Measurements from ENCODE around the gene SLC6A3. TPM values are rescaled to one million over a fixed set of nuclear protein-coding genes. Genes with fewer than 3 reads are reported as not detected.
A peak's percentile ranks its signal among the peaks of the same experiment; 100 is the strongest.

The SLC6A3 gene
- total and polyA plus RNA-seq, 9 of the 15 experiments (the other 6 are each of a cell fraction or from before 2014, with no cell fraction given) = not detected

DNA sequence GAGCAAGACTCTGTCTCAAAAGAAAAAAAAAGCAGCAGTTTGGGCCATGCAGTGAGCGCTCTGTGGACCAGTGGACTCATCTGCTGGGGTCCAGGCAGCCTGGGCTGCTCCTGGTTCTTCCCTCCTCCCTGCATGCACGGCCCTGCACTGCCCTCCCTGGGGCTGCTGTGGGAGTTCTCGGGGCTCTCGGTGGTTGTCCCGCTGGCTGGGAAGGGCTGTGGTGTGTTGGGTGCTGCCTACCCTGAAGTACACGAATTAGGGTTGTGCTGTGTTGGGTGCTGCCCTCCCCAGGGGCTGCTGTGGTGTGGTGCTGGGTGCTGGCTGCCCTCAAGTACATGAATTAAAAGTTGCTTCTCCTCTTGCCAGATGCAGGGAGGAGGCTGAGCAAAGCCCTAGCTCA lies 82.1 kb downstream of the SLC6A3 start:
- intact Hi-C loops (cut with micrococcal nuclease) = no loop called here
- FAIRE-seq (no peak), DNase-seq (ENCODE audit: extremely low read depth in 1 of 4, low spot score in 3 of 4) (no peak), ATAC-seq (peak; percentile 43)
- Histone ChIP-seq H3K4me3 (no peak overlapping the region), H3K27ac (ENCODE audit: extremely low read depth, low read depth, low read length) (no peak overlapping the region), H3K27me3 (ENCODE audit: control insufficient read depth in 2 of 2, insufficient read depth in 2 of 2, low read length in 2 of 2) (peaks cover 67 to 76% of the 10 kb centered on the region in 2 experiments), H4K20me1 (replicated peaks; ENCODE audit: control insufficient read depth, insufficient read depth, low read length) (peaks cover 4% of the 10 kb centered on the region; the same call in 1 of the 2 replicates), H3K9me3 (replicated peaks; ENCODE audit: control insufficient read depth, insufficient read depth, low read depth, low read length) (no peaks in the 10 kb centered on the region), H3K9me1 (ENCODE audit: control insufficient read depth, insufficient read depth, low read length) (no peaks in the 10 kb centered on the region), H3K79me2 (ENCODE audit: control insufficient read depth, insufficient read depth, low read length) (no peaks in the 10 kb centered on the region), H3K36me3 (ENCODE audit: control insufficient read depth, insufficient read depth, low read length) (no peaks in the 10 kb centered on the region), H3K9ac (ENCODE audit: insufficient read depth in 1 of 2, low read depth in 2 of 2, low read length in 2 of 2) (no peak overlapping the region), H3K4me2 (ENCODE audit: insufficient read depth, low read length) (no peak overlapping the region), H3K4me1 (replicated peaks in 1 of 2; ENCODE audit: control insufficient read depth in 2 of 2, insufficient read depth in 2 of 2, low read length in 2 of 2) (peaks cover 0 to 8% of the 10 kb centered on the region in 2 experiments; a peak in 2 of 5 replicates), H2AFZ (ENCODE audit: low read depth, low read length) (no peak overlapping the region)
- ChIA-PET CTCF (ENCODE audit: low intra/inter-chr PET ratio) (no interaction called here), POLR2A (interaction anchor here (0.8 to 1.4 kb wide), 2 partner anchors 9 to 32 kb away, joined by 3 to 4 read pairs; no protein-coding TSS in a partner anchor)
- in situ Hi-C loops (cut with MboI) = no loop called here
- no peak for TF ChIP-seq ZBTB34 (CRISPR knock-in tag; IDR thresholded peaks at IDR 0.05)
- TF ChIP-seq, protein P1, sequence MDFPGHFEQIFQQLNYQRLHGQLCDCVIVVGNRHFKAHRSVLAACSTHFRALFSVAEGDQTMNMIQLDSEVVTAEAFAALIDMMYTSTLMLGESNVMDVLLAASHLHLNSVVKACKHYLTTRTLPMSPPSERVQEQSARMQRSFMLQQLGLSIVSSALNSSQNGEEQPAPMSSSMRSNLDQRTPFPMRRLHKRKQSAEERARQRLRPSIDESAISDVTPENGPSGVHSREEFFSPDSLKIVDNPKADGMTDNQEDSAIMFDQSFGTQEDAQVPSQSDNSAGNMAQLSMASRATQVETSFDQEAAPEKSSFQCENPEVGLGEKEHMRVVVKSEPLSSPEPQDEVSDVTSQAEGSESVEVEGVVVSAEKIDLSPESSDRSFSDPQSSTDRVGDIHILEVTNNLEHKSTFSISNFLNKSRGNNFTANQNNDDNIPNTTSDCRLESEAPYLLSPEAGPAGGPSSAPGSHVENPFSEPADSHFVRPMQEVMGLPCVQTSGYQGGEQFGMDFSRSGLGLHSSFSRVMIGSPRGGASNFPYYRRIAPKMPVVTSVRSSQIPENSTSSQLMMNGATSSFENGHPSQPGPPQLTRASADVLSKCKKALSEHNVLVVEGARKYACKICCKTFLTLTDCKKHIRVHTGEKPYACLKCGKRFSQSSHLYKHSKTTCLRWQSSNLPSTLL (IDR thresholded peaks at IDR 0.05) = no peak
- no peak for TF ChIP-seq USF1 (CRISPR knock-in tag; IDR thresholded peaks at IDR 0.05)
- TF ChIP-seq SIX5 (IDR thresholded peaks at IDR 0.05; ENCODE audit: borderline replicate concordance in 1 of 2, insufficient read depth in 1 of 2, low read depth in 1 of 2, low read length in 2 of 2) = no peak
- no peak for TF ChIP-seq SMARCA4 (IDR thresholded peaks at IDR 0.05)
- TF ChIP-seq NCOR1 (IDR thresholded peaks at IDR 0.05) = no peak
- TF ChIP-seq RFX1 (IDR thresholded peaks at IDR 0.05) = no peak
- TF ChIP-seq, protein P2, sequence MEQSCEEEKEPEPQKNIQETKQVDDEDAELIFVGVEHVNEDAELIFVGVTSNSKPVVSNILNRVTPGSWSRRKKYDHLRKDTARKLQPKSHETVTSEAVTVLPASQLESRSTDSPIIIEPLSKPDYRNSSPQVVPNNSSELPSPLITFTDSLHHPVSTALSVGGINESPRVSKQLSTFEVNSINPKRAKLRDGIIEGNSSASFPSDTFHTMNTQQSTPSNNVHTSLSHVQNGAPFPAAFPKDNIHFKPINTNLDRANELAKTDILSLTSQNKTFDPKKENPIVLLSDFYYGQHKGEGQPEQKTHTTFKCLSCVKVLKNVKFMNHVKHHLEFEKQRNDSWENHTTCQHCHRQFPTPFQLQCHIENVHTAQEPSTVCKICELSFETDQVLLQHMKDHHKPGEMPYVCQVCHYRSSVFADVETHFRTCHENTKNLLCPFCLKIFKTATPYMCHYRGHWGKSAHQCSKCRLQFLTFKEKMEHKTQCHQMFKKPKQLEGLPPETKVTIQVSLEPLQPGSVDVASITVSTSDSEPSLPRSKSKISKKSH (CRISPR knock-in tag; IDR thresholded peaks at IDR 0.05) = no peak
- no peak for TF ChIP-seq HNRNPLL (IDR thresholded peaks at IDR 0.05; ENCODE audit: low read depth, low read length, poor library complexity, severe bottlenecking)
- 3% methylated on average over 6 of the region's 6 CpGs for WGBS (ENCODE audit: insufficient coverage, low coverage, missing lambda C conversion rate)
- no TSS peak for BruUV-seq (replicated peaks)
